Measurements from ENCODE around the gene AVPR2.

- TF ChIP-seq CTCF (IDR thresholded peaks at IDR 0.05; ENCODE audit: poor library complexity, severe bottlenecking), result no peak
- no peak for TF ChIP-seq RAD21 (conservative IDR thresholded peaks at IDR 0.05)
- TF ChIP-seq EP300 (conservative IDR thresholded peaks at IDR 0.05; ENCODE audit: poor library complexity, severe bottlenecking), result no peak
- no peak for TF ChIP-seq POLR2AphosphoS5 (IDR thresholded peaks at IDR 0.05)
- TF ChIP-seq, protein P1, sequence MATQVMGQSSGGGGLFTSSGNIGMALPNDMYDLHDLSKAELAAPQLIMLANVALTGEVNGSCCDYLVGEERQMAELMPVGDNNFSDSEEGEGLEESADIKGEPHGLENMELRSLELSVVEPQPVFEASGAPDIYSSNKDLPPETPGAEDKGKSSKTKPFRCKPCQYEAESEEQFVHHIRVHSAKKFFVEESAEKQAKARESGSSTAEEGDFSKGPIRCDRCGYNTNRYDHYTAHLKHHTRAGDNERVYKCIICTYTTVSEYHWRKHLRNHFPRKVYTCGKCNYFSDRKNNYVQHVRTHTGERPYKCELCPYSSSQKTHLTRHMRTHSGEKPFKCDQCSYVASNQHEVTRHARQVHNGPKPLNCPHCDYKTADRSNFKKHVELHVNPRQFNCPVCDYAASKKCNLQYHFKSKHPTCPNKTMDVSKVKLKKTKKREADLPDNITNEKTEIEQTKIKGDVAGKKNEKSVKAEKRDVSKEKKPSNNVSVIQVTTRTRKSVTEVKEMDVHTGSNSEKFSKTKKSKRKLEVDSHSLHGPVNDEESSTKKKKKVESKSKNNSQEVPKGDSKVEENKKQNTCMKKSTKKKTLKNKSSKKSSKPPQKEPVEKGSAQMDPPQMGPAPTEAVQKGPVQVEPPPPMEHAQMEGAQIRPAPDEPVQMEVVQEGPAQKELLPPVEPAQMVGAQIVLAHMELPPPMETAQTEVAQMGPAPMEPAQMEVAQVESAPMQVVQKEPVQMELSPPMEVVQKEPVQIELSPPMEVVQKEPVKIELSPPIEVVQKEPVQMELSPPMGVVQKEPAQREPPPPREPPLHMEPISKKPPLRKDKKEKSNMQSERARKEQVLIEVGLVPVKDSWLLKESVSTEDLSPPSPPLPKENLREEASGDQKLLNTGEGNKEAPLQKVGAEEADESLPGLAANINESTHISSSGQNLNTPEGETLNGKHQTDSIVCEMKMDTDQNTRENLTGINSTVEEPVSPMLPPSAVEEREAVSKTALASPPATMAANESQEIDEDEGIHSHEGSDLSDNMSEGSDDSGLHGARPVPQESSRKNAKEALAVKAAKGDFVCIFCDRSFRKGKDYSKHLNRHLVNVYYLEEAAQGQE (IDR thresholded peaks at IDR 0.05; ENCODE audit: borderline replicate concordance), result no peak
- TF ChIP-seq TAF1 (IDR thresholded peaks at IDR 0.05; ENCODE audit: low read depth), result no peak
- TF ChIP-seq EZH2 (IDR thresholded peaks at IDR 0.05; ENCODE audit: borderline replicate concordance, insufficient read depth, low read length, poor library complexity, severe bottlenecking), result no peak
- no peak for TF ChIP-seq MXI1 (conservative IDR thresholded peaks at IDR 0.05; ENCODE audit: poor library complexity, severe bottlenecking)
- no peak for TF ChIP-seq SMC3 (conservative IDR thresholded peaks at IDR 0.05; ENCODE audit: poor library complexity)
Measured at GRCh38 chrX:153952373-153953026, 48.0 kb downstream of the AVPR2 start.

Measured in neural cell (in vitro differentiated cells).